Fibroblast of villous mesenchyme (primary cell): ENCODE data around the gene SMCHD1. TPM values are rescaled to one million over a fixed set of nuclear protein-coding genes. Genes with fewer than 3 reads are reported as not detected.

ENCODE experiments used
- DNase-seq: peaks from one replicate; pipeline ENCODE4 v3.0.0-alpha.2; 2010; ENCODE audit warnings: low read depth
- H3K4me3 ChIP-seq: 2 replicates; pipeline ENCODE4 v1.5.1; 2011; ENCODE audit warnings: low read depth, mild to moderate bottlenecking, low read length
- CTCF ChIP-seq: IDR thresholded peaks from 2 replicates; pipeline ENCODE4 v1.5.1; 2012; ENCODE audit warnings: low read depth, mild to moderate bottlenecking, low read length; ENCODE audit not compliant: insufficient read depth
- total RNA-seq: library from RNA; depleted of rRNA; stranded (reverse); fragments of >200 nt; gene quantifications from 2 replicates; pipeline ENCODE4 v1.2.3, GENCODE V29; 2012

Gene SMCHD1
- total RNA-seq, 1 donor, result 104 TPM

GRCh38 chr18:2680216-2680792, 24.8 kb downstream of the SMCHD1 start:
- no peak overlapping the region for H3K4me3 ChIP-seq
- TF ChIP-seq CTCF, result no peak
- DNase-seq, result peak; percentile 63

- H3K4me3 ChIP-seq, result no peak overlapping the region
- no peak for DNase-seq
- no peak for TF ChIP-seq CTCF
Observed at GRCh38 chr18:2681993-2682603, 26.6 kb downstream of the SMCHD1 start.

GRCh38 chr18:2683055-2683454, 27.5 kb downstream of the SMCHD1 start:
- no peak for TF ChIP-seq CTCF
- no peak for DNase-seq
- H3K4me3 ChIP-seq, result no peak overlapping the region

- no peak overlapping the region for H3K4me3 ChIP-seq
- no peak for TF ChIP-seq CTCF
- peak; percentile 14 for DNase-seq
Observed at GRCh38 chr18:2686349-2686968, 30.9 kb downstream of the SMCHD1 start.

GRCh38 chr18:2687390-2688001, 32.0 kb downstream of the SMCHD1 start:
- no peak for TF ChIP-seq CTCF

GRCh38 chr18:2692508-2692907, 37.0 kb downstream of the SMCHD1 start:
- H3K4me3 ChIP-seq, result no peak overlapping the region
- no peak for TF ChIP-seq CTCF
- DNase-seq, result no peak

More at GRCh38 chr18:2687390-2688001, 32.0 kb downstream of the SMCHD1 start:
- H3K4me3 ChIP-seq, result no peak overlapping the region
- DNase-seq, result no peak
